ENCODE measurements around the gene ENDOV. TPM values are rescaled to one million over a fixed set of nuclear protein-coding genes. Genes with fewer than 3 reads are reported as not detected.

ENDOV gene
- total RNA-seq, 1 donor = 4.9 TPM

GRCh38 chr17:80443498-80443897 lies 28.5 kb downstream of the ENDOV start:
- no peak overlapping the region for H3K4me3 ChIP-seq (ENCODE audit: low read length)

GRCh38 chr17:80443916-80444643 lies 29.1 kb downstream of the ENDOV start:
- H3K9me3 ChIP-seq (ENCODE audit: low read depth, low read length) = no peaks in the 10 kb centered on the region
- no peaks in the 10 kb centered on the region for H3K4me1 ChIP-seq (ENCODE audit: insufficient read depth, low read length)
- H3K27me3 ChIP-seq (ENCODE audit: insufficient read depth, low read length) = no peaks in the 10 kb centered on the region
- no peak overlapping the region for H3K4me3 ChIP-seq (ENCODE audit: low read length)

More at GRCh38 chr17:80443498-80443897, 28.5 kb downstream of the ENDOV start:
- Histone ChIP-seq H3K9me3 (ENCODE audit: low read depth, low read length) (no peaks in the 10 kb centered on the region), H3K27me3 (ENCODE audit: insufficient read depth, low read length) (no peaks in the 10 kb centered on the region), H3K4me1 (ENCODE audit: insufficient read depth, low read length) (no peaks in the 10 kb centered on the region)

- no peaks in the 10 kb centered on the region for H3K27me3 ChIP-seq (ENCODE audit: insufficient read depth, low read length)
- H3K4me1 ChIP-seq (ENCODE audit: insufficient read depth, low read length) = no peaks in the 10 kb centered on the region
- no peaks in the 10 kb centered on the region for H3K9me3 ChIP-seq (ENCODE audit: low read depth, low read length)
- no peak overlapping the region for H3K4me3 ChIP-seq (ENCODE audit: low read length)
Measured at GRCh38 chr17:80444644-80444979, 29.6 kb downstream of the ENDOV start.

GRCh38 chr17:80445007-80445725 lies 30.2 kb downstream of the ENDOV start:
- no peak overlapping the region for H3K4me3 ChIP-seq (ENCODE audit: low read length)
- no peaks in the 10 kb centered on the region for H3K27me3 ChIP-seq (ENCODE audit: insufficient read depth, low read length)
- H3K9me3 ChIP-seq (ENCODE audit: low read depth, low read length) = no peaks in the 10 kb centered on the region
- no peaks in the 10 kb centered on the region for H3K4me1 ChIP-seq (ENCODE audit: insufficient read depth, low read length)

- Histone ChIP-seq H3K9me3 (ENCODE audit: low read depth, low read length) (no peaks in the 10 kb centered on the region), H3K4me3 (ENCODE audit: low read length) (no peak overlapping the region), H3K4me1 (ENCODE audit: insufficient read depth, low read length) (no peaks in the 10 kb centered on the region), H3K27me3 (ENCODE audit: insufficient read depth, low read length) (no peaks in the 10 kb centered on the region)
Measured at GRCh38 chr17:80445726-80446110, 30.8 kb downstream of the ENDOV start.

GRCh38 chr17:80446645-80447405 lies 31.9 kb downstream of the ENDOV start:
- Histone ChIP-seq H3K4me1 (ENCODE audit: insufficient read depth, low read length) (no peaks in the 10 kb centered on the region), H3K4me3 (ENCODE audit: low read length) (no peak overlapping the region), H3K27me3 (ENCODE audit: insufficient read depth, low read length) (no peaks in the 10 kb centered on the region), H3K9me3 (ENCODE audit: low read depth, low read length) (no peaks in the 10 kb centered on the region)

GRCh38 chr17:80447790-80448189 lies 32.8 kb downstream of the ENDOV start:
- no peaks in the 10 kb centered on the region for H3K9me3 ChIP-seq (ENCODE audit: low read depth, low read length)
- no peak overlapping the region for H3K4me3 ChIP-seq (ENCODE audit: low read length)
- H3K27me3 ChIP-seq (ENCODE audit: insufficient read depth, low read length) = no peaks in the 10 kb centered on the region
- no peaks in the 10 kb centered on the region for H3K4me1 ChIP-seq (ENCODE audit: insufficient read depth, low read length)

- Histone ChIP-seq H3K4me3 (ENCODE audit: low read length) (no peak overlapping the region), H3K4me1 (ENCODE audit: insufficient read depth, low read length) (peaks cover 8% of the 10 kb centered on the region), H3K27me3 (ENCODE audit: insufficient read depth, low read length) (no peaks in the 10 kb centered on the region), H3K9me3 (ENCODE audit: low read depth, low read length) (no peaks in the 10 kb centered on the region)
Measured at GRCh38 chr17:80449194-80449929, 34.4 kb downstream of the ENDOV start.

- Histone ChIP-seq H3K27me3 (ENCODE audit: insufficient read depth, low read length) (no peaks in the 10 kb centered on the region), H3K4me3 (ENCODE audit: low read length) (no peak overlapping the region), H3K9me3 (ENCODE audit: low read depth, low read length) (no peaks in the 10 kb centered on the region), H3K4me1 (ENCODE audit: insufficient read depth, low read length) (peaks cover 9% of the 10 kb centered on the region)
Measured at GRCh38 chr17:80449930-80450576, 35.1 kb downstream of the ENDOV start.

- H3K27me3 ChIP-seq (ENCODE audit: insufficient read depth, low read length) = no peaks in the 10 kb centered on the region
- H3K4me3 ChIP-seq (ENCODE audit: low read length) = no peak overlapping the region
- H3K9me3 ChIP-seq (ENCODE audit: low read depth, low read length) = no peaks in the 10 kb centered on the region
- H3K4me1 ChIP-seq (ENCODE audit: insufficient read depth, low read length) = peaks cover 14% of the 10 kb centered on the region
Measured at GRCh38 chr17:80451104-80451775, 36.3 kb downstream of the ENDOV start.

- Histone ChIP-seq H3K4me3 (ENCODE audit: low read length) (no peak overlapping the region), H3K4me1 (ENCODE audit: insufficient read depth, low read length) (peaks cover 14% of the 10 kb centered on the region), H3K9me3 (ENCODE audit: low read depth, low read length) (no peaks in the 10 kb centered on the region), H3K27me3 (ENCODE audit: insufficient read depth, low read length) (no peaks in the 10 kb centered on the region)
Measured at GRCh38 chr17:80452173-80452915, 37.4 kb downstream of the ENDOV start.

GRCh38 chr17:80453126-80453997 lies 38.4 kb downstream of the ENDOV start:
- Histone ChIP-seq H3K4me1 (ENCODE audit: insufficient read depth, low read length) (peaks cover 22% of the 10 kb centered on the region), H3K27me3 (ENCODE audit: insufficient read depth, low read length) (no peaks in the 10 kb centered on the region), H3K4me3 (ENCODE audit: low read length) (no peak overlapping the region), H3K9me3 (ENCODE audit: low read depth, low read length) (no peaks in the 10 kb centered on the region)

Measured in mononuclear cell (primary cell).